ENCODE measurements around the gene PRKCB.

DNA sequence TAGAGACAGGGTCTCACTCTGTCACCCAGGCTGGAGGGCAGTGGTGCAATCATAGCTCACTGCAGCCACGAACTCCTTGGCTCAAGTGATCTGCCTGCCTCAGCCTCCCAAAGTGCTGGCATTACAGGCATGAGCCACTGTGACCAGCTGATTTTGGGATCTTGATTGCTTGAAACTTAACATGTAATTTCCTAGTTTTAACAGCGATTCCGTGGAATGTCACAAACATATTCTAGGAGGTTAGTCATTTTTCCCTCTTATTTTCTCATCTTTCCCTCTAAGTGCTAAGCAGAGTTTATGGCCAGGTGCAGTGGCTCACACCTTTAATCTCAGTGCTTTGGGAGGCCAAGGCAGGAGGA, 297.0 kb downstream of the PRKCB start:
- TF ChIP-seq, protein P1, sequence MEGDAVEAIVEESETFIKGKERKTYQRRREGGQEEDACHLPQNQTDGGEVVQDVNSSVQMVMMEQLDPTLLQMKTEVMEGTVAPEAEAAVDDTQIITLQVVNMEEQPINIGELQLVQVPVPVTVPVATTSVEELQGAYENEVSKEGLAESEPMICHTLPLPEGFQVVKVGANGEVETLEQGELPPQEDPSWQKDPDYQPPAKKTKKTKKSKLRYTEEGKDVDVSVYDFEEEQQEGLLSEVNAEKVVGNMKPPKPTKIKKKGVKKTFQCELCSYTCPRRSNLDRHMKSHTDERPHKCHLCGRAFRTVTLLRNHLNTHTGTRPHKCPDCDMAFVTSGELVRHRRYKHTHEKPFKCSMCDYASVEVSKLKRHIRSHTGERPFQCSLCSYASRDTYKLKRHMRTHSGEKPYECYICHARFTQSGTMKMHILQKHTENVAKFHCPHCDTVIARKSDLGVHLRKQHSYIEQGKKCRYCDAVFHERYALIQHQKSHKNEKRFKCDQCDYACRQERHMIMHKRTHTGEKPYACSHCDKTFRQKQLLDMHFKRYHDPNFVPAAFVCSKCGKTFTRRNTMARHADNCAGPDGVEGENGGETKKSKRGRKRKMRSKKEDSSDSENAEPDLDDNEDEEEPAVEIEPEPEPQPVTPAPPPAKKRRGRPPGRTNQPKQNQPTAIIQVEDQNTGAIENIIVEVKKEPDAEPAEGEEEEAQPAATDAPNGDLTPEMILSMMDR (IDR thresholded peaks at IDR 0.05 in 2 of 3, conservative IDR thresholded peaks at IDR 0.05 in 1 of 3; ENCODE audit: borderline replicate concordance in 1 of 3, insufficient read depth in 1 of 3, low read depth in 2 of 3, low read length in 2 of 3), result no peak
- no peak for TF ChIP-seq FOSL1 (IDR thresholded peaks at IDR 0.05; ENCODE audit: low read depth)
- TF ChIP-seq POLR2AphosphoS5 (IDR thresholded peaks at IDR 0.05; ENCODE audit: low read depth, low read length), result no peak
- no peak for TF ChIP-seq POLR2A (IDR thresholded peaks at IDR 0.05; ENCODE audit: borderline replicate concordance, extremely low read depth, insufficient read depth, insufficient read length)
- no peak for TF ChIP-seq ZBTB33 (IDR thresholded peaks at IDR 0.05; ENCODE audit: extremely low read depth, insufficient replicate concordance, low read length)
- TF ChIP-seq EZH2 (IDR thresholded peaks at IDR 0.05), result no peak
- TF ChIP-seq MAX (IDR thresholded peaks at IDR 0.05), result no peak
- TF ChIP-seq, protein P2, sequence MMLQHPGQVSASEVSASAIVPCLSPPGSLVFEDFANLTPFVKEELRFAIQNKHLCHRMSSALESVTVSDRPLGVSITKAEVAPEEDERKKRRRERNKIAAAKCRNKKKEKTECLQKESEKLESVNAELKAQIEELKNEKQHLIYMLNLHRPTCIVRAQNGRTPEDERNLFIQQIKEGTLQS (IDR thresholded peaks at IDR 0.05), result no peak
- TF ChIP-seq, protein P3, sequence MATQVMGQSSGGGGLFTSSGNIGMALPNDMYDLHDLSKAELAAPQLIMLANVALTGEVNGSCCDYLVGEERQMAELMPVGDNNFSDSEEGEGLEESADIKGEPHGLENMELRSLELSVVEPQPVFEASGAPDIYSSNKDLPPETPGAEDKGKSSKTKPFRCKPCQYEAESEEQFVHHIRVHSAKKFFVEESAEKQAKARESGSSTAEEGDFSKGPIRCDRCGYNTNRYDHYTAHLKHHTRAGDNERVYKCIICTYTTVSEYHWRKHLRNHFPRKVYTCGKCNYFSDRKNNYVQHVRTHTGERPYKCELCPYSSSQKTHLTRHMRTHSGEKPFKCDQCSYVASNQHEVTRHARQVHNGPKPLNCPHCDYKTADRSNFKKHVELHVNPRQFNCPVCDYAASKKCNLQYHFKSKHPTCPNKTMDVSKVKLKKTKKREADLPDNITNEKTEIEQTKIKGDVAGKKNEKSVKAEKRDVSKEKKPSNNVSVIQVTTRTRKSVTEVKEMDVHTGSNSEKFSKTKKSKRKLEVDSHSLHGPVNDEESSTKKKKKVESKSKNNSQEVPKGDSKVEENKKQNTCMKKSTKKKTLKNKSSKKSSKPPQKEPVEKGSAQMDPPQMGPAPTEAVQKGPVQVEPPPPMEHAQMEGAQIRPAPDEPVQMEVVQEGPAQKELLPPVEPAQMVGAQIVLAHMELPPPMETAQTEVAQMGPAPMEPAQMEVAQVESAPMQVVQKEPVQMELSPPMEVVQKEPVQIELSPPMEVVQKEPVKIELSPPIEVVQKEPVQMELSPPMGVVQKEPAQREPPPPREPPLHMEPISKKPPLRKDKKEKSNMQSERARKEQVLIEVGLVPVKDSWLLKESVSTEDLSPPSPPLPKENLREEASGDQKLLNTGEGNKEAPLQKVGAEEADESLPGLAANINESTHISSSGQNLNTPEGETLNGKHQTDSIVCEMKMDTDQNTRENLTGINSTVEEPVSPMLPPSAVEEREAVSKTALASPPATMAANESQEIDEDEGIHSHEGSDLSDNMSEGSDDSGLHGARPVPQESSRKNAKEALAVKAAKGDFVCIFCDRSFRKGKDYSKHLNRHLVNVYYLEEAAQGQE (IDR thresholded peaks at IDR 0.05; ENCODE audit: low read depth), result no peak
- no peak for TF ChIP-seq RAD21 (IDR thresholded peaks at IDR 0.05; ENCODE audit: low read depth)
- no peak for TF ChIP-seq EZH2phosphoT487 (IDR thresholded peaks at IDR 0.05; ENCODE audit: borderline replicate concordance)

Measured in HCT116 (cell line).